CD4-positive, alpha-beta T cell treated with Interleukin-4 for 1 hour (primary cell): Measurements from ENCODE around the gene SCCPDH.

Experiments used
- DNase-seq, 2 donors: peaks; one replicate each; pipeline ENCODE4 v3.0.0-alpha.2; 2020 to 2022

The SCCPDH gene

DNA sequence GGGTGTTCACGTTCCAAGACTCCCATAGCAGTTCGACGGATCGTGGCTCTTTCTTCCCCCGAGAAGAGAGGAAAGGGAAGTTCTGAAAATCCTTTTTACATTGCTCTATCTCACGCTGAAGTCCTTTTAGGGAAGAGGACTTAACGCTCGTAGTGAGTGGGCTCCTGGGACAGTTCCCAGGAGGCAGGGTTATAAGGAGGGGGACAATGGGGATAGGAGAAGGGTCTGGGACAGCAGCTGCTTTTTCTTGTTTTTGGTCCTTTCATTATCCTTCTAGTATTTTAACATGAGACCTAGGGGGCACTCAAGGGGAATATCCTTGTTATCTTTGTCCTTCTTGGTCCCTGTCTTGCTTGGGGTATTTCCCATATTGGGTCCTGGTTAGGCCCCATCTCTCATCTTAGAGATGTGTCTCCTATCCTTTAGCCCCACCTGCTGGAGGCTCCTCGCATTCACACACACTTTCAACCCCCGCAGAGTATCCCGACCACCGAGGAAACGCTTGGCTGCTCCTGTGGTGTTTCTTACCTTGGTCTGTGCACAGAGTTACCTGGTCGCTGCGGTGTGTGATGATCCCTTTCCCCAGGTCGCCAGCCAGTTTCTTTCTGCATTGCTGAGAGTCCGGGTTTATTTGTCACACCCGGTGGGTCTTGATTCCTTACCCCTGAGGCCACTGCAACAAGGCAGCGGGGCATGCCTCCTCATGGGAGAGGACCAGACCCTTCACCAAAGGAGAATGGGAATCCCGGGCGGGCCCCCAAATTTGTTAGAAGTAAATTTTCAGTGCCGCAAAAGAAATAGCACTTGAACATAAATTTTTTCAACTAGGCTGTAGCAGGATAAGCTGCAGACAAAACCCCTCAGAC lies 29.7 kb downstream of the SCCPDH start:
- peak; percentile 60 for DNase-seq

DNA sequence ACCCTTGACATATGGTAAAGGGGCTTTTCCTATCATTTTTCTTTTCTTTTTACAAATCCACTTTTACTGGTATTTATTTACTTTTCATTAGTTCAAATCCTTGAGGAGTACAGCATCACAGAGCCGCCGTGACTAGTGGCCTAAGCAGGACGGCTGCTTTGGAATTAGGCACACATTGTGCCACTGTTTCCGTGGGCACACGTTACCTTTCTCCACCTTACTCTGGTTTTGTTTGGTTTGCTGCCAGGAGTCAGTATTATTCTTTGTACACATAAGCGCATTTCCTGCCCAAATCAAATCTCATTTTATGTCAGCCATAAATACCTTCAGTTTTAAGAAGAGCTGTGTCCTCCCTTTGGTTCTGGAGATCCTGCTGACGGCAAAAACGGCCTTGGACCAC lies 31.2 kb downstream of the SCCPDH start:
- no peak for DNase-seq

DNA sequence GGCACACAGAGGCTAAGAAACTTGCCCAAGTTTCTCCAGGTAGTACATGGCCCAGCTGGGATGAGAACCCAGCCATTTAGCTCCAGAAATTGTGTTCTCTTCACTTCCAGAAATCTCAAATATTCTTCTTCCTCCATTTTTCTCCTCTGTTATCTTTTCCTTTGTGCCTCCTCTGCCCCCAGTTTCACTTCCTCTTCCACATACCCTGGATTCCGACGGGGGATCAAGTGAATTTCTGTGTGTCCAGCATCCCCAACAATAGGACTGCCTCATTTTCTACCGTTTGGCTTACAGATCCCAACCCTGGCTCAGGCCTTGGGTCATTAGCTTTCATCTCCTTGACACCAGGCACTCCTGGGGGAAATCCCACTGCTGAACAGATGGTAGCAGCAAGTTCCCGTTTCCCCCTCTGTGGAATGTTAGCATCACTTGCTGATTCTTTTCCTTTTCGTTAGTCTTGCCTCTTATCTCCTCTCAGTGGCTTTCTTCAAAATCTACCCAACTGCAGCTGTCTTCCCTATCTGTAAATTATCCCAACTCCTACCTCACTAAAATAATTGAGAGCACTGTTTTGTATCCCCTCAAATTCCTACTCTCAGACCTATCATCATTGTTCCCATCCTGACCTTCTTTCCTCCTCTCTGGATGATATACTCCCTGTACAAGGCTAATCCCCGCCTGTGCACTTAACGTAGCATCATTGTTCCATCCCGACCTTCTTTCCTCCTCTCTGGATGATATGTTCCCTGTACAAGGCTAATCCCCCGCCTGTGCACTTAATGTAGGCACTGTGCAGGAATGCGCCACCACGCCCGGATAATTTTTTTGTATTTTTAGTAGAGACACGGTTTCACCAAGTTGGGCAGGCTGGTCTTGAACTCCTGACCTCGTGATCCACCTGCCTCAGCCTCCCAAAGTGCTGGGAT lies 36.5 kb downstream of the SCCPDH start:
- no peak for DNase-seq

DNA sequence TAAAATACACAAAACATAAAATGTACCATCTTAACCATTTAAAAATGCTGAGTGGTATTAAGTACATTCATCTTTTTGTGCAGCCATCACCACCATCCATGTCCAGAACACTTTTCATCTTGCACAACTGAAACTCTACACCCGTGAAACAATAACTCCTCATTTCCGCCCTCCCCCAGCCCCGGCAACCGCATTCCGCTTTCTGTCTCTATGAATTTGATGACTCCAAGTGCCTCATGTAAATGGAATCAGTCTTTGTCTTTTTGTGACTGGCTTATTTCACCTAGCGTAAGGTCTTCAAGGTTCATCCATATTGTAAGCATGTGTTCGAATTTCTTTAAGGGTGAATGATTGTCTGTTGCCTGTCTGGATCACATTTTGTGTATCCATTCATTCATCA lies 37.2 kb downstream of the SCCPDH start:
- DNase-seq, result no peak

DNA sequence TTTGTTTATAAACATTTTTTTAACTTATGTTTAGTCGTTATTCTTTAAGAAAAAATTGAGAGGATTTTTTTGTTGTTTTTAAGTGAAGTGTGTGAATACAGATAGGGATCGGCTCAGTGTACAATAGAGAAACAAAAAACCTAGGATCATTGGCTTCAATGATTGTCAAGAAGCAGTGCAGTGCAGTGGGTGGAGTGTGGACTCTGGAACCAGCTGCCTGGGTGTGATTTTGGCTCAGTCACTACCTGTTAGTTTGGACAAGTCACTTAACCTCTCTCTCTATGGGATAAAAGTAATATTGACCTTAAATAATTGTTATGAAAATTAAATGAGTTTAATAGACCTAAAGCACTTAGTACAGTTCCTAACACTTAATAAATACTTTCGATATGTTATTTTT lies 41.3 kb downstream of the SCCPDH start:
- no peak for DNase-seq

DNA sequence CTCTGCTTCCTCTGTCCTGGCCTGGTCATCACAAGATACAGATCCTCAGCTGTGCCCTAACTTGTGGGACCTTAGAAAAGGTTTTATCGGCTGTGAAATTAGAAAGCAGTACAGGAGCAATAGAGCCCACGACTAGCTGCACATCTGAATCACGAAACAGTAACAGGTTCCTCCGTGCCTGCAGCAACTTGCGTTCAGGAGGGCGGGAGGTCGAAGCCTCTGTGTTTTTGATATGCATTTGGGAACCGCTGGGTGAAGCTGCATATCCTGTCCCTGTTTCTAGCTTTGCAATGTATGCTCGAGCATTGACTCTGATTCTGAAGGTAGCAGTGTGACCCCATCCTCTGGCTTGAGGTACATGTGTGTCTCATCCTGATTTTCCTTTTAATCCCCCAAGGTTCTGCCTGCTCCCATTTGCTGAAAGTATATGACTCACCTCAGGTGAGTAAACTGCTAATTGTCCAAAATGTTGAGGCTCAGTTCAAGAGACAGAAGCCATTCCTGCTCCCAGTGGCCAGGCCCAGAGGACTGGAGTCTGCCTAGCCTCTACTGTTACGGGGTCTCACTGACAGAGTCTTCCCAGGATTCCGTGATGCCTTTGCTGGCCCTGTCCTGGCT lies 44.3 kb downstream of the SCCPDH start:
- no peak for DNase-seq

DNA sequence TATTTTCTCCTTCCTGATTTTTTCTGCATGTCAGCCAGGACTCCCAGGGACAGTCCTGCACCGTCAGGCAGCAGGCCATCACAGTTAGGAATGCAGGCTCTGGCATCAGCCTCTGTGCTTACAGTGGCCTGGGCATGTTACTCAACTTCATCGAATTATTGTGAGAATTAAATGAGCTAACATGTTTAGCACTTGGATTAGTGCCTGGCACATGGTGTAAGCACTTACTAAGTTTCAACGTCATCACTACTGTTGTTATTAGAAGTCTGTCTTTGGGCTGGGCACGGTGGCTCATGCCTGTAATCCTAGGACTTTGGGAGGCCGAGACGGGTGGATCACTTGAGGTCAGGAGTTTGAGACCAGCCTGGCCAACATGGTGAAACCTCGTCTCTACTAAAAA lies 45.1 kb downstream of the SCCPDH start:
- DNase-seq, result no peak

DNA sequence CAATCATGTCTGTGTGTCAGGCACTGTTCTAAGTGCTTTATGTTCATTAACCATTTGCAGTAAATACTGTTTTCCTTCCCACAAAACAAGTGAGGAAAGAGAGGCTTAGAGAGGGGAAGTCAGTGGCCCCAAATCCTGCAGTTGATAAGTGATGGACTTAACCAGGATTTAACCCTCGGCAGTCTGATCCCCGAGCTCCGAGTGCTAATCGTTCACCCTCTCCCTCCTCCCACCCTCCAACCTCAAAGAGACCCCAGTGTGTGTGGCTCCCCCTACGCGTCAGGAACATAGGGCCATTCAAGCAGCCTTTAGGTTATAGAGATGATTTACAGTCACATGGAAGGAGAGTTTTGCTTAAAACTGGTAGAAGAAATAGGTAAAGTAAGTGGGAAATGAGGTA lies 47.2 kb downstream of the SCCPDH start:
- no peak for DNase-seq

DNA sequence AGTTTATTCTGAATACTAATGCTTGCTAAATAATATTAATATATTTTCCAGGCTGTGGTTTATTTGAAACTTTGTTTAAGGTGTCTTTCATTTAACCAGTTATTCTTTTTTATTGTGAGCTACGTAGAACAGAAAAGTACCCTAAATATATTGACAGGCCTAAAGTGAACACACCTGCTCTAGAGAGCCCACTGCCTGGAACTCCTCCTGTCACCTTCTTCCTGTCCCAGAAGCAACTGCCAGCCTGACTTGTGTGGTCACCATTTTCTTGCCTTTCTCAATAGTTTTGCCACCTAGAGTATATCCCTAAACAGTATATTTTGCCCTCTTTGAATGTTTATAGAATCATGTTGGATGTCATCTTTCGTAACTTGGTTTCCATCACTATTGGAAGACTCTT lies 48.5 kb downstream of the SCCPDH start:
- no peak for DNase-seq

DNA sequence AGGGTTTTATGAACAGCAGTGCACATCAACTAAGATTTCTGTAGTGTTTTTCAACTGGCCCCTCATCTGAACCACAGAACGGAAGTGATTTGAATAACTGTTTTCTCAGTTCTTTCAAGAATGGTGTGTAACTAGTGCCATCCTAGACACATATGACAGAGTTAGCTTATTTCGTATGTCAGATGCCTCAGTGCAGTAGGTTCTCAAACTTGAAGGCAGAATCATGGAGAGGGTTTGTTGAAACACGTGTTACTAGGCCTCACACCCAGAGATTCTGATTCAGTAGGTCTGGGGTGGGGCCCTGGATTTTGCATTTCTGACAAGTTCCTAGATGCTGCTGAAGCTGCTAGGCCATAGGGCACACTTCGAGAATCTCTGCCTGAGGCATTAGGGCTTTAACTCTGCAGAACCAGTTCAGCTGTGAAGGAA lies 49.0 kb downstream of the SCCPDH start:
- DNase-seq, result no peak

DNA sequence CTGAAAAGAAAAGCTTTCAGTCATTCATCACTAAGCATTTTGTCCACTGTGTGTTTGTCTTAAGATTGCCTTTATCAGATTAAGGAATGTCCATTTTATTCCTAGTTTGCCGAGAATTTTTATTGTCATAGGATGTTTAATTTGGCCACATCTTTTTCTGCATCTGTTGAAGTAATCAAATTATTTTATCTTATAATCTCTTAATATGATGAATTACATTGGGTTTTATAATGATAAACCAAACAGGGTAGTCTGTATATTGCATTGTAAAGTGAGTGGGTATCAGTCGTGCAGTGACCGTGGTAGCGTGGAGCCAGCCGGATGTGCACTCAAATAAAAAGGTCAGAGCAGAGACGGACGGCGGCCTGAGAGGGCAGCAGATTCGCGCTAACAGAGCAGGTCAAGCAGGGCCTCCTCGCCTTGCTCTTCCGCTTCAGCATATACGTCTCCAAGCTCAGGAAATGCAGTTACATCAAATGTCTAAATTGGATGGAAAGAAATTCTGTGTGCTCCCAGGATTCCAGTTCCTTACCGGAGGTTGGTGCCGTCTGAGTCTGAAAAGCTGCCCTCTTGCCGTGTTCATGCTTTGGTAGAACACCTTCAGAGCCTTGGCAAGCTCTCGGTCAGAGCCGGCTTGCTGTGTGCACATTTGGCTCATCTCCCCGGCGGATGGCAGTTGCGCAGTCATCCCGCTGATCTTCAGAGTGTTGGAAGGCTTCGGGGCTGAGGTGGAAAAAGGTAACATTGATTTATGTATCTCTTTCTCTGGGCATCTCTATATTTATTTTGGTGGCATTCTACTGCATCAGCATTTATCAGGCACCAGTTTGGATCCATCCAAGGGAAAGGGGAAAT lies 51.5 kb downstream of the SCCPDH start:
- DNase-seq, result no peak

DNA sequence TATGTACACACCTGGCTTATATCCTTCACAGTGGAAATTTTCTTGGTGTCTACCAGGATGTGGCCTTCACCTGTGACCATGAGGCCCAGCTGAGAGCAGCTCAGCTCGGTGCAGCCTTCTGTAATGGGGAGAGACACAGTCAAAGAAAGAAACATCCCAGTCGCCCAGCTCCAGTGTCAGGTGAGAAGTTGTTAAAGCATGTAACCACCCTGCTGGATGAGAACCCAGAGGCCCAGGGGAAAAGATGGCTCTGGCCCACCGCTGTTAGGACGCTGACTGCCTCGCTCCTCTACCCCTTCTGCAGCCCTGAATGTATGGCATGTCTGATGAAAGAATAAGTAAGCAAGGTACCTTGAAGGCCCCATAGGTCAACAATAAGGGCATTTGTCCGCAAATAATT lies 52.7 kb downstream of the SCCPDH start:
- no peak for DNase-seq

DNA sequence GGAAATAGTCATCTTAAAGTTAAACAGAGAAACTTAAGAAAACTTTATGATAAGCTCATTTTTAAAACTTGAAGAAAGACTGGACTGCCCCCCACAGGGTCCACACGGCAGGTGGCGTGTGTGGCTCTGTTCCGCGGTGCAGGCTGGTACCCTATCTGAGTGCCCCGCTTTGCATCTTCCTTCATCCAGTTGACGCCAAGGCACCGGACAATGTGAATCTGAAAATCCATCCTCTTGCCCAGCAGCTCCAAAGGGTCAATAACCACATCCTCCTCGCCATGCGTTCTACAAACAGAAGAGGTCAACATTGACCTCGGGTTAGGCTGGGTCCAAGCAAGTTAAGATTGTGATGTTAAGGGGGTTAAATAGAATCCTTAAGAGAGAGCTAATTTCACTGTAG lies 54.5 kb downstream of the SCCPDH start:
- no peak for DNase-seq

DNA sequence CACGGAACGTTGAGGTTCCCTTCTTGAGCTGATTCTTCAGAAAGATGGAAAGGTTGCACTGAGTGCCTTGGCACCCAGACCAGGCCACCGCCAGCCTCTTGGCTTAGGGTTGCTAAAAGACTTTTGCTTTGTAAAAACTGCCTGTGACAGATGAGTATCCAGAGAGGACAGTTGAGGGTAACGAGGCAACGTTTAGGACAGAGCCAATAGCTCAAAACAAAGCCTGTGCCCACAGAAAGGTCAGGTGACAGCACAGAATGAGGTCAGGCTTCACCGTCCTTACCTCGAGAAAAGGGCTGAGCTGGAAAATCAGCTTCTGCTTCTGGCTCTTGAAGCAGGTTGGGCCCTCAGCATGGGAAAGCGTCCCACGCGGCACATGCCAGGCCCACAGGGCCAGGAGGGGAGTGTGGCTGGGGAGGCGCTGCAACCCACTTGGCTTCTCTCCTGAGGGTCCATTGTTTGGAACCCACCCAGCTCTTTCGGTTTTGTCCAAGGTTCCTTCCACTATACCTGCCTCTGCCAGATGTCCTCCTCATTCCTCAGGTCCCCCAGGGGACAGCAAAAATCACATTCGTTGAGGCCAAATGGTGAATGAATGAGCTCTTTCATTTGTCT lies 55.5 kb downstream of the SCCPDH start:
- DNase-seq, result no peak

DNA sequence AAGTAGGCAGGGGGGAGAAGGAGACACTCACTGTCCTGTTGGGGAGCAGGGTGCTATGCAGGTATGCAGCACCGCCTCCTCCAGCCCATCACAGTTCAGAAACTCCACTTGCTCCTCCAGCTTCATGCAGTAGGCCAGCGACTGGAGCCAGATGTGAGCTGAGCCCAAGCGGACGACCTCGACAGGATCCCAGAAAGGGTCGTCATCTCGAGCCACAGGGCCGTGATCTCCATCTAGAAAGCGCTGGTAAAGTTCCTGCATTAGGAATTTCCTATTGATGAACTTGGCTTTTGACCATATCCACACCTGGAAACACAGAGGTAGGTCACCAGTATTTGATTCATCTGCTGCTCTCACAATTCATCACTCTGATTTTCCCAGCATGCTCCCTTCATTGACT lies 56.1 kb downstream of the SCCPDH start:
- no peak for DNase-seq

DNA sequence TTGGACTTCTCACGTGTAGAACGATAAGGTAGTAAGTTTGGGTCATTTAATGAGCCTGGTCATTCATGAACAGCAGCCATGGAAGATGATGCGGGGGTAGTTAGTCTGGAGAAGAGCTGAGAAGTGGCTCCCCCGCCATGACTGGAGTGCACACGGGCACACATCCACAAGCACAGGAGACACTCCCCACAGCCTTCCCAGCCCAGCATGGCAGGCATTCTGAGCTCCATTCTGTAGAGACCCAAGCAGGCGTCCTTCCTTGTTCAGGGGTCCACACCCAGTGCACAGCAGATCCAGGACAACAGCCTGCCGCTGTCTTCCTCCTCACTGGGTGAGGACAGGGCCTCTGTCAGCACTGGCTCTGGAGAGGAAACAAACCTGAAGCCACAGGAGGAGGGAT lies 57.0 kb downstream of the SCCPDH start:
- DNase-seq, result no peak

DNA sequence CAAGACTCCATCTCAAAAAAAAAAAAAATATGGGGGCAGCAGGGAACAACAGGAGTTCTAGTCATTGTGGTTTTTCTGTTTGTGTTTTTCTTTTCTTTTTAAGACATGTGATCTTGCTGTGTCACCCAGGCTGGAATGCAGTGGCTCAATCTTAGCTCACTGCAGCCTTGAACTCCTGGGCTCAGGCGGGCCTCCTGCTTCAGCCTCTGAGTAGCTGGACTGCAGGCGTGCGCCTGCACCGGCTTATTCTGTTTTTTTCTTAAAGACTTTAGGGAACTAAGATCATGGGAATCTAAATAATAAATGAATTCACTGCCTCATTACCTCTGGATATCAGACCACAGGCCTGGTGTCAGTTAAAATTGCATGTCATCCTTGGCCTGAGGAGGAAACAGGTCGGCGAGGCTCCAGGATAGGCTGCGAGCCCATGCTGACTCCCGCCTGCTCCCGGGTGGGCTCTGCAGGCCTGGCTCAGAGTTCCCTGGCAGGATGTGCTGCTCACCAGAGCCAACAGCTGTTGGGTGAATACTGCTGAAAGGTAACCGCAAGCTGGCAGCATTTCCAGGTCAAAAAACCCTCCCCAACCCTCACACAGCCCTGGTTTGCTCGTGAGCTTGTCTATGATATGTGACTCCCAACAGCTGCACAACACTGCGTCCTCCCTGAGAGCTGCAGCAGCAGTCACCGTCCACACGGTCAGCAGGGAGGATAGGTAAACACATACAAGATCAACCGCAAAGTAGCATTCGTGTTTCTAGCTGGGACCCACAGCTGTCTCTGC lies 58.1 kb downstream of the SCCPDH start:
- no peak for DNase-seq

DNA sequence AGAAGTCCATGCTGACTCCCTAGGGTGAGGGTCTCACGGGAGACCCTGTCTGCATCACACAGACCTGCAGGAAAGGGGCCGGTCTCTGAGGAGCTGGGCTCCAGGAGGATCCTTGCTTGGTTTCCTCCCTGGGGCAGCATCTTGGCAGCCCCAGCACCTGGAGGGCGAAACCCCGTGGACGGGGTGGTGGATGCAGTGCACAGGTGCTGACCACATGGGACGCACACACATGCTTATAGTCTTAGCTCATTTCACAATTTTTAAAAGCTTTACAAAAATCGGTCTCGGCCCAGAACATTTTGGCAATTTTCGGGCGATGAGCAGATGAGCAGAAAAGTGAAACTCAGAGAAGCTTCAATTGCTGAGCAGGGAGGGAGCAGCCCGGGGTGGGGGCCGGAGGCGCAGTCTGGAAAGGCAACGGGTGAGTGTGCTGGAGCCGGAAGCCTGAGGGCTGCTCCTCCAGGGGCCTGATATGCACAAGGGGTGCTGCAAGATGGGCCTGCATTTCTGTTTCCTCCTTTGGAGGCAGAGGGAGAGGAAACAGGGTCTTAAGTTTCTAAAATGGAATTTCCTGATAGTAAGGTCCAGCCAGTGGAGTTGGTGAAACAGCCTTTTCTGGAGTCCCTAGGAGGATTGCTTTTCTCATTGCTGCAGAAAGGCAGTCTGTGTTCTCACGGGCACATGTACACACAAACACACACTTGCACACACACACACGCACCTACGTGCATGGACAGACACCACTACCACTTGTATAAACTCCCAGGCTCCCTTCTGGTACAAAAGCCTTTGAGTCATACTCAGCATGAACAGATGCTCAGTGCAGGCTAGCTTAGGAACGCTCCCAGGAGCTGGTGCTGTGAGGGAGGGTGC lies 60.6 kb downstream of the SCCPDH start:
- no peak for DNase-seq

DNA sequence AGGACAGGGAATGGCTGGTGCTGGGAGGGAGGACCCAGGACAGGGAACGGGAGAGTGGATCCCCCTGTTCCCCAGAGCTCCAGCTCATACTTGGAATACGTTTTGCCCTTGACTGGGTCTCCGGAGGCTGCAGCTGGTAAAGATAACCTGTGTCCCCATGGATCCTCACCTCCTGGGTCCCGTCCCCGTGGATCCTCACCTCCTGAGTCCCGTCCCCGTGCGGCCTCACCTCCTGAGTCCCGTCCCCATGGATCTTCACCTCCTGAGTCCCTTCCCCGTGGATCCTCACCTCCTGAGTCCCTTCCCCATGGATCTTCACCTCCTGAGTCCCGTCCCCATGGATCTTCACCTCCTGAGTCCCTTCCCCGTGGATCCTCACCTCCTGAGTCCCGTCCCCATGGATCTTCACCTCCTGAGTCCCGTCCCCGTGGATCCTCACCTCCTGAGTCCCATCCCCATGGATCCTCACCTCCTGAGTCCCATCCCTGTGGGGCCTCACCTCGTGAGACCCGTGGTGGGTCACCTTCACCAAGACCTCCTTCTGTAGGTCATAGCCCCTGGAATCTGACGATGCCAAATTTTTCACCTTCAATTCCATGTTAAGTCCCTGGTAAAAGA lies 61.4 kb downstream of the SCCPDH start:
- DNase-seq, result no peak
